Activated CD8-positive, alpha-beta T cell treated with anti-CD3 and anti-CD28 coated beads for 36 hours (primary cell): ENCODE results near the gene SART1. TPM values are rescaled to one million over a fixed set of nuclear protein-coding genes. Genes with fewer than 3 reads are reported as not detected.

ENCODE experiments used
- ATAC-seq: fragments of 200-7000 bp; cut with Tn5 transposase; one replicate; pipeline ENCODE4 v1.10.0; 2021; ENCODE audit warnings: mild to moderate bottlenecking, moderate library complexity
- CTCF ChIA-PET: fragments of 350-600 bp; sonication (Branson Sonifier 250); formaldehyde crosslinking; loops from one replicate; lab custom pipeline; 2021; ENCODE audit warnings: antibody characterized with exemption; lab: Charles Lee
- POLR2A ChIA-PET: fragments of 350-600 bp; sonication (Branson Sonifier 250); formaldehyde crosslinking; loops from one replicate; lab custom pipeline; 2021; ENCODE audit warnings: antibody characterized with exemption; lab: Charles Lee
- DNase-seq: peaks from one replicate; pipeline ENCODE4 v3.0.0-alpha.2; 2020
- H3K27ac Mint-ChIP-seq: one replicate; pipeline ENCODE4 v1.8.0; 2021; ENCODE audit warnings: mild to moderate bottlenecking, mixed read lengths
- H3K27me3 Mint-ChIP-seq: one replicate; pipeline ENCODE4 v1.8.0; 2021; ENCODE audit warnings: mixed read lengths
- H3K36me3 Mint-ChIP-seq: one replicate; pipeline ENCODE4 v1.8.0; 2021; ENCODE audit warnings: low read depth, mixed read lengths
- H3K4me1 Mint-ChIP-seq: one replicate; pipeline ENCODE4 v1.8.0; 2021; ENCODE audit warnings: low read depth, mixed read lengths
- H3K4me3 Mint-ChIP-seq: one replicate; pipeline ENCODE4 v1.8.0; 2021; ENCODE audit warnings: mild to moderate bottlenecking, moderate library complexity, mixed read lengths
- H3K9me3 Mint-ChIP-seq: one replicate; pipeline ENCODE4 v1.8.0; 2021; ENCODE audit warnings: mixed read lengths
- CTCF ChIP-seq: fragments of 200-600 bp; IDR thresholded peaks from one replicate; pipeline ENCODE4 v1.8.0; 2022; ENCODE audit warnings: antibody characterized with exemption, mild to moderate bottlenecking
- intact Hi-C: fragments of 100-400 bp; cut with micrococcal nuclease; formaldehyde crosslinking; loops from one replicate; pipeline ENCODE4 v1.10.0; 2022
- total RNA-seq, 2 experiments: library from RNA; stranded (reverse); gene quantifications; one replicate each; pipeline ENCODE4 v1.2.3, GENCODE V29; 2021

The SART1 gene
- total RNA-seq, 2 experiments from 2014 or later: 58.3 to 63.9 TPM

GRCh38 chr11:65928667-65929066 lies 32.9 kb upstream of the SART1 start:
- Mint-ChIP-seq H3K36me3 (no peaks in the 10 kb centered on the region), H3K27ac (peak overlapping the region; percentile 93), H3K4me1 (peaks cover 43% of the 10 kb centered on the region), H3K9me3 (no peaks in the 10 kb centered on the region), H3K4me3 (peak overlapping the region; percentile 71), H3K27me3 (no peaks in the 10 kb centered on the region)
- CTCF ChIA-PET: interaction anchor here (0.7 to 1.5 kb wide), 4 partner anchors 39 to 70 kb away, joined by 3 to 11 read pairs (median 3); partner anchors contain the start of gene CCDC85B
- ATAC-seq (no peak), DNase-seq (no peak)
- TF ChIP-seq CTCF: no peak
- POLR2A ChIA-PET: interaction anchor here (0.6 to 2.1 kb wide), 8 partner anchors 9 to 40 kb away, joined by 3 to 8 read pairs (median 4); partner anchors contain the start of genes CCDC85B, FIBP and FOSL1
- intact Hi-C loops: loop anchor here (5.0 kb wide), 1 partner anchor 41 kb away; the partner anchor contains the start of gene FIBP

- H3K27me3 Mint-ChIP-seq: no peaks in the 10 kb centered on the region
- H3K4me1 Mint-ChIP-seq: peaks cover 42% of the 10 kb centered on the region
- H3K27ac Mint-ChIP-seq: peak overlapping the region; percentile 77
- ChIA-PET POLR2A (interaction anchor here (0.6 to 1.5 kb wide), 4 partner anchors 32 to 79 kb away, joined by 3 to 5 read pairs (median 3); partner anchors contain the start of genes FIBP and FOSL1), CTCF (interaction anchor here (0.9 to 3.2 kb wide), 12 partner anchors 11 to 152 kb away, joined by 3 to 15 read pairs (median 4); partner anchors contain the start of genes CCDC85B, FIBP and FOSL1)
- no peak overlapping the region for H3K4me3 Mint-ChIP-seq
- H3K36me3 Mint-ChIP-seq: no peaks in the 10 kb centered on the region
- no peak for TF ChIP-seq CTCF
- DNase-seq (peak; percentile 50), ATAC-seq (no peak)
- no peaks in the 10 kb centered on the region for H3K9me3 Mint-ChIP-seq
- intact Hi-C loops: no loop called here
Measured at GRCh38 chr11:65931773-65932557, 29.6 kb upstream of the SART1 start.

GRCh38 chr11:65932558-65932919 lies 29.0 kb upstream of the SART1 start:
- Mint-ChIP-seq H3K27me3 (no peaks in the 10 kb centered on the region), H3K9me3 (no peaks in the 10 kb centered on the region), H3K4me3 (no peak overlapping the region), H3K27ac (no peak overlapping the region), H3K4me1 (peaks cover 38% of the 10 kb centered on the region), H3K36me3 (no peaks in the 10 kb centered on the region)
- no peak for ATAC-seq
- no peak for DNase-seq
- ChIA-PET CTCF (interaction anchor here (0.7 to 3.2 kb wide), 14 partner anchors 10 to 153 kb away, joined by 3 to 15 read pairs (median 4); partner anchors contain the start of genes CCDC85B, FIBP and FOSL1), POLR2A (interaction anchor here (0.7 to 1.5 kb wide), 3 partner anchors 37 to 44 kb away, joined by 3 read pairs; partner anchors contain the start of genes CCDC85B and FIBP)
- peak; percentile 55 for TF ChIP-seq CTCF
- intact Hi-C loops: no loop called here

GRCh38 chr11:65934014-65934413 lies 27.5 kb upstream of the SART1 start:
- intact Hi-C loops: no loop called here
- H3K36me3 Mint-ChIP-seq: no peaks in the 10 kb centered on the region
- no peak overlapping the region for H3K27ac Mint-ChIP-seq
- H3K9me3 Mint-ChIP-seq: no peaks in the 10 kb centered on the region
- H3K27me3 Mint-ChIP-seq: no peaks in the 10 kb centered on the region
- DNase-seq: no peak
- H3K4me1 Mint-ChIP-seq: peaks cover 24% of the 10 kb centered on the region
- no peak overlapping the region for H3K4me3 Mint-ChIP-seq
- CTCF ChIA-PET: interaction anchor here (0.6 to 3.0 kb wide), 3 partner anchors 11 to 58 kb away, joined by 3 to 8 read pairs (median 4); no protein-coding TSS in a partner anchor
- no peak for TF ChIP-seq CTCF
- POLR2A ChIA-PET: interaction anchor here (0.6 kb wide), 1 partner anchor 44 kb away, joined by 3 read pairs; no protein-coding TSS in a partner anchor
- no peak for ATAC-seq
